HepG2 (cell line): ENCODE measurements around the gene NOXA1. TPM values are rescaled to one million over a fixed set of nuclear protein-coding genes. Genes with fewer than 3 reads are reported as not detected.

Source experiments
- ARNTL ChIP-seq: sonication (generic); formaldehyde crosslinking; IDR thresholded peaks from 2 replicates; pipeline ENCODE4 v1.4.0; 2020; ENCODE audit warnings: mild to moderate bottlenecking, missing genetic modification reagents
- ASH2L ChIP-seq: fragments of 300-600, 200-600 bp; sonication (generic); IDR thresholded peaks from 2 replicates; pipeline ENCODE4 v1.7.0; 2017; ENCODE audit warnings: low read depth, mild to moderate bottlenecking, moderate library complexity, mixed read lengths, low read length; ENCODE audit not compliant: insufficient read length
- DNMT1 ChIP-seq: sonication (generic); formaldehyde crosslinking; IDR thresholded peaks from 2 replicates; pipeline ENCODE4 v1.5.1; 2020; ENCODE audit warnings: mild to moderate bottlenecking, missing genetic modification reagents
- MLX ChIP-seq: IDR thresholded peaks from 2 replicates; pipeline ENCODE4 v1.6.1; 2016
- MTERF4 ChIP-seq: sonication (generic); formaldehyde crosslinking; IDR thresholded peaks from 2 replicates; pipeline ENCODE4 v1.8.0; 2023; ENCODE audit warnings: mild to moderate bottlenecking, missing genetic modification reagents
- RNF2 ChIP-seq: fragments of 450-650 bp; conservative IDR thresholded peaks from 2 replicates; pipeline ENCODE4 v1.6.1; 2016; ENCODE audit warnings: low read depth
- ZNF558 ChIP-seq: sonication (generic); formaldehyde crosslinking; IDR thresholded peaks from 2 replicates; pipeline ENCODE4 v1.9.0; 2022; ENCODE audit warnings: mild to moderate bottlenecking, missing genetic modification reagents, borderline replicate concordance
- ZNF574 ChIP-seq: sonication (generic); formaldehyde crosslinking; IDR thresholded peaks from 2 replicates; pipeline ENCODE4 v1.4.0; 2020; ENCODE audit warnings: missing genetic modification reagents
- polyA plus RNA-seq, 8 experiments: library from polyadenylated mRNA; depleted of rRNA in 3 of 8; stranded (reverse) in 7 of 8; unstranded in 1 of 8; fragments of >200 nt; fragmentation: Illumina TruSeq in 4 of 8; extraction: Trizol in 4 of 8; gene quantifications; 2 replicates each; pipeline versions ENCODE4 v1.2.1 to v1.2.3, GENCODE V29; 2011 to 2016; ENCODE audit warnings: low read depth in 4 of 8, missing spikeins in 1 of 8, mixed read lengths in 1 of 8; ENCODE audit not compliant: insufficient read depth in 1 of 8
- total RNA-seq, 5 experiments: library from RNA; depleted of rRNA; stranded (reverse); fragments of >200 nt; fragmentation: Illumina TruSeq; extraction: Trizol; gene quantifications; 2 replicates each; pipeline ENCODE4 v1.2.3, GENCODE V29; 2016; ENCODE audit warnings: low read depth in 1 of 5

The NOXA1 gene
- total and polyA plus RNA-seq, 2 of the 13 experiments (the other 11 are each of a cell fraction or from before 2014, with no cell fraction given): 0.78 to 1.2 TPM

- TF ChIP-seq MTERF4 (CRISPR knock-in tag) (0 out of 2 replicates have a peak, but pooled peaks have one; percentile 40), RNF2 (peak; percentile 61; the same call in 1 of the 2 replicates), ZNF558 (CRISPR knock-in tag) (no peak), ARNTL (CRISPR knock-in tag) (0 out of 2 replicates have a peak, but pooled peaks have one; percentile 32), MLX (no peak), DNMT1 (CRISPR knock-in tag) (0 out of 2 replicates have a peak, but pooled peaks have one; percentile 40), ZNF574 (CRISPR knock-in tag) (peak; percentile 31; the same call in 1 of the 2 replicates), ASH2L (peak; percentile 21)
Measured at GRCh38 chr9:137406876-137407589, 16.2 kb upstream of the NOXA1 start (continued).
